Measurements from ENCODE around the gene GIGYF1. TPM values are rescaled to one million over a fixed set of nuclear protein-coding genes. Genes with fewer than 3 reads are reported as not detected.

Gene GIGYF1
- total RNA-seq, 1 experiment from 2014 or later: 47.4 TPM

GRCh38 chr7:100720671-100721504, 26.8 kb upstream of the GIGYF1 start:
- intact Hi-C loops (cut with micrococcal nuclease; ENCODE audit: unreplicated experiment): no loop called here
- H3K27ac ChIP-seq (ENCODE audit: low read depth, low read length, poor library complexity, severe bottlenecking): no peak overlapping the region
- ChIA-PET CTCF (interaction anchor here (0.7 kb wide), 1 partner anchor 12 kb away, joined by 3 read pairs; no protein-coding TSS in a partner anchor), POLR2A (ENCODE audit: low non-redundant PET) (no interaction called here)
- no TSS peak for BruUV-seq (replicated peaks)
- peaks cover 38% of the 10 kb centered on the region for H3K27me3 ChIP-seq (replicated peaks; ENCODE audit: insufficient read depth, low read depth, low read length, poor library complexity)
- peaks cover 4% of the 10 kb centered on the region for H3K4me1 ChIP-seq (ENCODE audit: insufficient read depth, low read length, poor library complexity, severe bottlenecking)
- no peak for DNase-seq (ENCODE audit: low spot score)
- no peaks in the 10 kb centered on the region for H3K9me3 ChIP-seq (ENCODE audit: low read depth, low read length, poor library complexity, severe bottlenecking)
- H3K4me3 ChIP-seq (ENCODE audit: low read depth, low read length, poor library complexity, severe bottlenecking): no peak overlapping the region
- peak; percentile 89 for TF ChIP-seq EZH2 (IDR thresholded peaks at IDR 0.05; ENCODE audit: borderline replicate concordance, low read depth, low read length, poor library complexity, severe bottlenecking)
- TF ChIP-seq CTCF (conservative IDR thresholded peaks at IDR 0.05; ENCODE audit: low read depth, low read length): no peak
- no peaks in the 10 kb centered on the region for H3K36me3 ChIP-seq (ENCODE audit: insufficient read depth, low read length, poor library complexity, severe bottlenecking)

GRCh38 chr7:100720279-100720670, 26.2 kb upstream of the GIGYF1 start, which contains the start of gene EPO:
TSS of gene EPO (plus strand) at chr7:100720468. CDS start at chr7:100720981, 513 bp downstream.
- no peak for DNase-seq (ENCODE audit: low spot score)
- H3K27me3 ChIP-seq (replicated peaks; ENCODE audit: insufficient read depth, low read depth, low read length, poor library complexity): peaks cover 38% of the 10 kb centered on the region
- POLR2A ChIA-PET (ENCODE audit: low non-redundant PET): no interaction called here

More at GRCh38 chr7:100720279-100720670, 26.2 kb upstream of the GIGYF1 start, which contains the start of gene EPO:
- Histone ChIP-seq H3K36me3 (ENCODE audit: insufficient read depth, low read length, poor library complexity, severe bottlenecking) (no peaks in the 10 kb centered on the region), H3K4me1 (ENCODE audit: insufficient read depth, low read length, poor library complexity, severe bottlenecking) (peaks cover 4% of the 10 kb centered on the region), H3K27ac (ENCODE audit: low read depth, low read length, poor library complexity, severe bottlenecking) (no peak within 1 kb of the TSS), H3K9me3 (ENCODE audit: low read depth, low read length, poor library complexity, severe bottlenecking) (no peaks in the 10 kb centered on the region), H3K4me3 (ENCODE audit: low read depth, low read length, poor library complexity, severe bottlenecking) (no peak within 1 kb of the TSS)
- no TSS peak for BruUV-seq (replicated peaks)
- TF ChIP-seq CTCF (conservative IDR thresholded peaks at IDR 0.05; ENCODE audit: low read depth, low read length) (no peak), EZH2 (IDR thresholded peaks at IDR 0.05; ENCODE audit: borderline replicate concordance, low read depth, low read length, poor library complexity, severe bottlenecking) (no peak)
- intact Hi-C loops (cut with micrococcal nuclease; ENCODE audit: unreplicated experiment): no loop called here
- CTCF ChIA-PET: interaction anchor here (0.7 kb wide), 3 partner anchors 8 to 15 kb away, joined by 3 to 5 read pairs (median 3); partner anchors contain the start of gene POP7
